ENCODE results near the gene FGF8. TPM values are rescaled to one million over a fixed set of nuclear protein-coding genes. Genes with fewer than 3 reads are reported as not detected.

FGF8 gene
- total RNA-seq, 3 donors from 2014 or later (not counting 1 experiment from before 2014, with no cell fraction given) = not detected

- H3K4me3 ChIP-seq (ENCODE audit: low read length) = no peak overlapping the region
- H3K9me3 Mint-ChIP-seq = no peaks in the 10 kb centered on the region
- no peaks in the 10 kb centered on the region for H3K36me3 Mint-ChIP-seq
- H3K27me3 ChIP-seq (ENCODE audit: control insufficient read depth, insufficient read depth, low read length) = no peaks in the 10 kb centered on the region
- H3K36me3 ChIP-seq (ENCODE audit: control insufficient read depth, insufficient read depth, low read length) = no peaks in the 10 kb centered on the region
- no peak overlapping the region for H3K27ac ChIP-seq (ENCODE audit: low read length)
- peaks cover 14 to 22% of the 10 kb centered on the region in 2 donors for H3K27me3 Mint-ChIP-seq (ENCODE audit: low read depth in 2 of 2)
- H3K9me3 ChIP-seq (ENCODE audit: control insufficient read depth, insufficient read depth, low read length) = no peaks in the 10 kb centered on the region
- DNase-seq (no peak), ATAC-seq (no peak)
- WGBS (ENCODE audit: insufficient coverage) = 94% methylated on average over 2 of the region's 3 CpGs
- H3K4me1 Mint-ChIP-seq = no peaks in the 10 kb centered on the region
- TF ChIP-seq CTCF (IDR thresholded peaks at IDR 0.05) = no peak
- H3K4me1 ChIP-seq (ENCODE audit: control insufficient read depth, insufficient read depth, low read length) = no peaks in the 10 kb centered on the region
- intact Hi-C loops (cut with micrococcal nuclease) = no loop called here
- H3K4me3 Mint-ChIP-seq = no peak overlapping the region
- H3K27ac Mint-ChIP-seq = no peak overlapping the region
These were observed 52.7 kb downstream of the FGF8 start for GRCh38 chr10:101723176-101723575.

GRCh38 chr10:101721806-101722205 is 54.1 kb downstream of the FGF8 start:
- Mint-ChIP-seq H3K4me3 (no peak overlapping the region), H3K36me3 (no peaks in the 10 kb centered on the region), H3K27ac (no peak overlapping the region), H3K4me1 (no peaks in the 10 kb centered on the region), H3K27me3 (ENCODE audit: low read depth in 2 of 2) (peaks cover 14 to 22% of the 10 kb centered on the region in 2 donors), H3K9me3 (no peaks in the 10 kb centered on the region)
- Histone ChIP-seq H3K27ac (ENCODE audit: low read length) (no peak overlapping the region), H3K4me1 (ENCODE audit: control insufficient read depth, insufficient read depth, low read length) (no peaks in the 10 kb centered on the region), H3K27me3 (ENCODE audit: control insufficient read depth, insufficient read depth, low read length) (no peaks in the 10 kb centered on the region), H3K36me3 (ENCODE audit: control insufficient read depth, insufficient read depth, low read length) (no peaks in the 10 kb centered on the region), H3K9me3 (ENCODE audit: control insufficient read depth, insufficient read depth, low read length) (no peaks in the 10 kb centered on the region), H3K4me3 (ENCODE audit: low read length) (no peak overlapping the region)
- 83% methylated on average over 2 of the region's 2 CpGs for WGBS (ENCODE audit: insufficient coverage)
- no peak for DNase-seq
- no peak for ATAC-seq
- intact Hi-C loops (cut with micrococcal nuclease) = no loop called here
- no peak for TF ChIP-seq CTCF (IDR thresholded peaks at IDR 0.05)

GRCh38 chr10:101720606-101721230 is 55.2 kb downstream of the FGF8 start:
- no peaks in the 10 kb centered on the region for H3K36me3 ChIP-seq (ENCODE audit: control insufficient read depth, insufficient read depth, low read length)
- no peaks in the 10 kb centered on the region for H3K27me3 ChIP-seq (ENCODE audit: control insufficient read depth, insufficient read depth, low read length)
- Mint-ChIP-seq H3K4me3 (no peak overlapping the region), H3K9me3 (no peaks in the 10 kb centered on the region), H3K36me3 (no peaks in the 10 kb centered on the region), H3K4me1 (no peaks in the 10 kb centered on the region), H3K27ac (no peak overlapping the region), H3K27me3 (ENCODE audit: low read depth in 2 of 2) (peaks cover 14 to 17% of the 10 kb centered on the region in 2 donors)
- DNase-seq = no peak
- no peak for TF ChIP-seq CTCF (IDR thresholded peaks at IDR 0.05)
- H3K27ac ChIP-seq (ENCODE audit: low read length) = no peak overlapping the region
- WGBS (ENCODE audit: insufficient coverage) = 92% methylated on average over 4 of the region's 6 CpGs
- ATAC-seq = no peak
- H3K4me3 ChIP-seq (ENCODE audit: low read length) = no peak overlapping the region
- intact Hi-C loops (cut with micrococcal nuclease) = no loop called here
- no peaks in the 10 kb centered on the region for H3K9me3 ChIP-seq (ENCODE audit: control insufficient read depth, insufficient read depth, low read length)
- H3K4me1 ChIP-seq (ENCODE audit: control insufficient read depth, insufficient read depth, low read length) = no peaks in the 10 kb centered on the region

Other genes with a start within 250 kb of the FGF8 start
- 10 to 100 TPM; 22.8 to 31.4 (median 26.1) TPM for gene POLL, start 187.9 kb downstream of the FGF8 start, total RNA-seq
- 1 to 10 TPM in 1 of 3 donors, under 1 TPM in 2; 0.72 to 1.0 (median 0.83) TPM for gene DPCD, start 187.8 kb downstream of the FGF8 start, total RNA-seq
- 100 to 1,000 TPM in 1 of 3 donors, 10 to 100 TPM in 2; 85.9 to 106 (median 91.9) TPM for gene FBXW4, start 80.9 kb downstream of the FGF8 start, total RNA-seq
- 1 to 10 TPM; 8.2 to 9.0 (median 8.5) TPM for gene NPM3, start 7.3 kb upstream of the FGF8 start, total RNA-seq
- 100 to 1,000 TPM; 427 to 488 (median 481) TPM for gene OGA, start 42.3 kb upstream of the FGF8 start, total RNA-seq
- 1 to 10 TPM in 2 of 3 donors, under 1 TPM in 1; 0.97 to 2.0 (median 1.6) TPM for gene KCNIP2, start 67.7 kb upstream of the FGF8 start, total RNA-seq

All from natural killer cell (primary cell).